ENCODE data around the gene LIPT2.

- TF ChIP-seq CTCF (IDR thresholded peaks at IDR 0.05), result no peak
- TF ChIP-seq EP300 (IDR thresholded peaks at IDR 0.05), result no peak
Measured at GRCh38 chr11:74492084-74492483, 1.4 kb downstream of the LIPT2 start.
